Ovary (tissue), 3 donors: ENCODE measurements around the gene MARS1.

Experiments used
- CTCF ChIP-seq, 3 donors: fragments of 450-650 bp in 2 of 3; fragments of 200-600 bp in 1 of 3; IDR thresholded peaks; one replicate each; pipeline versions ENCODE4 v1.5.1 to v1.8.0; 2016 to 2022; ENCODE audit warnings: antibody characterized with exemption in 3 of 3, mild to moderate bottlenecking in 1 of 3
- EP300 ChIP-seq: sonication (generic); formaldehyde crosslinking; IDR thresholded peaks from one replicate; pipeline ENCODE4 v1.6.1; 2017; ENCODE audit warnings: antibody characterized with exemption
- donor health status: DM: no; HTN: no; CAD: no.

DNA sequence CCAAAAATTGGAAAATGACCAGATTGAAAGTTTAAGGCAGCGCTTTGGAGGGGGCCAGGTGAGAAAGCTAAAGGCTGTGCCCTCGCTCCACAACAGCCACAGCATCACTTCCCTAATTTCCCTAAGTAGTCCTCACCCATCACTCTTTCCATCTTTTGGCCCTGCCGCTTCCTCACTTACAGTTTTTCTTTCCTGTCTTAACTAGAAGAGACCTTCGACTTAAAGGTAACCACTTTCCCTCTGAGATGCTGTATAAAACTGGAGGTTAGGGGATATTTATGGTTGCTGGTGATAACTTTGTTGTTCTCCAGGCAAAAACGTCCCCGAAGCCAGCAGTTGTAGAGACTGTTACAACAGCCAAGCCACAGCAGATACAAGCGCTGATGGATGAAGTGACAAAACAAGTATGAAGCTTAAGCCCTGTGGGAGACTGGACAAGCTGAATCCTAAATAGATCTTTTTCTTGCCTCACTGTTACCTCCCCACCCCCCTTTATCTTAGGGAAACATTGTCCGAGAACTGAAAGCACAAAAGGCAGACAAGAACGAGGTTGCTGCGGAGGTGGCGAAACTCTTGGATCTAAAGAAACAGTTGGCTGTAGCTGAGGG lies 28.2 kb downstream of the MARS1 start:
- TF ChIP-seq CTCF (IDR thresholded peaks at IDR 0.05) (no peak), EP300 (no peak)
